Dendritic cell treated with granulocyte-macrophage colony-stimulating factor and Interleukin-4, amounts not matched to agents 40 ng/mL and 50 ng/mL, for 4 days (primary cell): ENCODE data around the gene ZNF652.

Source experiments
- H3K27ac Mint-ChIP-seq: one replicate; pipeline ENCODE4 v1.8.0; 2022; ENCODE audit warnings: mild to moderate bottlenecking, mixed read lengths
- H3K27me3 Mint-ChIP-seq: one replicate; pipeline ENCODE4 v1.8.0; 2022; ENCODE audit warnings: mild to moderate bottlenecking, mixed read lengths
- H3K36me3 Mint-ChIP-seq: one replicate; pipeline ENCODE4 v1.8.0; 2022; ENCODE audit warnings: low read depth, mixed read lengths
- H3K4me1 Mint-ChIP-seq: one replicate; pipeline ENCODE4 v1.8.0; 2022; ENCODE audit warnings: low read depth, mixed read lengths
- H3K4me3 Mint-ChIP-seq: one replicate; pipeline ENCODE4 v1.8.0; 2022; ENCODE audit warnings: mild to moderate bottlenecking, moderate library complexity, mixed read lengths
- H3K9me3 Mint-ChIP-seq: one replicate; pipeline ENCODE4 v1.8.0; 2022; ENCODE audit warnings: mixed read lengths
- intact Hi-C: fragments of 100-400 bp; cut with micrococcal nuclease; formaldehyde crosslinking; loops from one replicate; pipeline ENCODE4 v1.15.0; 2022

Gene ZNF652

GRCh38 chr17:49337884-49338283 is 24.2 kb downstream of the ZNF652 start:
- H3K4me1 Mint-ChIP-seq: peaks cover 49% of the 10 kb centered on the region
- no peak overlapping the region for H3K27ac Mint-ChIP-seq
- H3K9me3 Mint-ChIP-seq: no peaks in the 10 kb centered on the region
- no peaks in the 10 kb centered on the region for H3K36me3 Mint-ChIP-seq
- H3K27me3 Mint-ChIP-seq: no peaks in the 10 kb centered on the region
- intact Hi-C loops: no loop called here
- no peak overlapping the region for H3K4me3 Mint-ChIP-seq

GRCh38 chr17:49334744-49335512 is 27.1 kb downstream of the ZNF652 start:
- H3K27ac Mint-ChIP-seq: no peak overlapping the region

GRCh38 chr17:49333804-49334203 is 28.2 kb downstream of the ZNF652 start:
- Mint-ChIP-seq H3K4me1 (peaks cover 25% of the 10 kb centered on the region), H3K27me3 (no peaks in the 10 kb centered on the region), H3K9me3 (no peaks in the 10 kb centered on the region), H3K4me3 (no peak overlapping the region), H3K36me3 (no peaks in the 10 kb centered on the region), H3K27ac (no peak overlapping the region)
- intact Hi-C loops: no loop called here

More at GRCh38 chr17:49334744-49335512, 27.1 kb downstream of the ZNF652 start:
- Mint-ChIP-seq H3K4me3 (no peak overlapping the region), H3K9me3 (no peaks in the 10 kb centered on the region), H3K4me1 (peaks cover 27% of the 10 kb centered on the region), H3K36me3 (no peaks in the 10 kb centered on the region), H3K27me3 (no peaks in the 10 kb centered on the region)
- intact Hi-C loops: no loop called here

GRCh38 chr17:49327835-49328784 is 33.9 kb downstream of the ZNF652 start:
- intact Hi-C loops: no loop called here
- Mint-ChIP-seq H3K36me3 (no peaks in the 10 kb centered on the region), H3K27me3 (no peaks in the 10 kb centered on the region), H3K4me1 (peaks cover 15% of the 10 kb centered on the region), H3K4me3 (no peak overlapping the region), H3K9me3 (no peaks in the 10 kb centered on the region), H3K27ac (peak overlapping the region; percentile 63)

- H3K9me3 Mint-ChIP-seq: no peaks in the 10 kb centered on the region
- intact Hi-C loops: no loop called here
- H3K4me3 Mint-ChIP-seq: no peak overlapping the region
- no peaks in the 10 kb centered on the region for H3K27me3 Mint-ChIP-seq
- peaks cover 4% of the 10 kb centered on the region for H3K36me3 Mint-ChIP-seq
- peaks cover 21% of the 10 kb centered on the region for H3K4me1 Mint-ChIP-seq
- H3K27ac Mint-ChIP-seq: no peak overlapping the region
Observed at GRCh38 chr17:49325980-49326379, 36.1 kb downstream of the ZNF652 start.

- Mint-ChIP-seq H3K27me3 (no peaks in the 10 kb centered on the region), H3K4me1 (peaks cover 39% of the 10 kb centered on the region), H3K36me3 (peaks cover 22% of the 10 kb centered on the region), H3K9me3 (no peaks in the 10 kb centered on the region), H3K4me3 (no peak overlapping the region), H3K27ac (no peak overlapping the region)
- intact Hi-C loops: no loop called here
Observed at GRCh38 chr17:49318435-49318965, 43.5 kb downstream of the ZNF652 start.

GRCh38 chr17:49316889-49317675 is 45.0 kb downstream of the ZNF652 start:
- Mint-ChIP-seq H3K27me3 (no peaks in the 10 kb centered on the region), H3K4me3 (peak overlapping the region; percentile 51), H3K27ac (peak overlapping the region; percentile 75), H3K9me3 (no peaks in the 10 kb centered on the region), H3K36me3 (peaks cover 28% of the 10 kb centered on the region), H3K4me1 (peaks cover 32% of the 10 kb centered on the region)
- intact Hi-C loops: no loop called here

GRCh38 chr17:49316258-49316570 is 45.8 kb downstream of the ZNF652 start:
- H3K27me3 Mint-ChIP-seq: no peaks in the 10 kb centered on the region
- H3K27ac Mint-ChIP-seq: no peak overlapping the region
- H3K4me1 Mint-ChIP-seq: peaks cover 31% of the 10 kb centered on the region
- no peaks in the 10 kb centered on the region for H3K9me3 Mint-ChIP-seq
- peaks cover 35% of the 10 kb centered on the region for H3K36me3 Mint-ChIP-seq
- intact Hi-C loops: no loop called here
- no peak overlapping the region for H3K4me3 Mint-ChIP-seq

- peaks cover 35% of the 10 kb centered on the region for H3K36me3 Mint-ChIP-seq
- H3K9me3 Mint-ChIP-seq: no peaks in the 10 kb centered on the region
- H3K27me3 Mint-ChIP-seq: no peaks in the 10 kb centered on the region
- peaks cover 26% of the 10 kb centered on the region for H3K4me1 Mint-ChIP-seq
- H3K27ac Mint-ChIP-seq: no peak overlapping the region
- no peak overlapping the region for H3K4me3 Mint-ChIP-seq
- intact Hi-C loops: loop anchor here (1.0 to 2.0 kb wide), 3 partner anchors 53 to 241 kb away; no protein-coding TSS in a partner anchor
Observed at GRCh38 chr17:49315551-49316257, 46.3 kb downstream of the ZNF652 start.

GRCh38 chr17:49312722-49313121 is 49.3 kb downstream of the ZNF652 start:
- H3K4me1 Mint-ChIP-seq: peaks cover 20% of the 10 kb centered on the region
- H3K27me3 Mint-ChIP-seq: no peaks in the 10 kb centered on the region
- no peaks in the 10 kb centered on the region for H3K9me3 Mint-ChIP-seq
- H3K4me3 Mint-ChIP-seq: no peak overlapping the region
- intact Hi-C loops: no loop called here
- peaks cover 59% of the 10 kb centered on the region for H3K36me3 Mint-ChIP-seq
- no peak overlapping the region for H3K27ac Mint-ChIP-seq

GRCh38 chr17:49299996-49300395 is 62.1 kb downstream of the ZNF652 start:
- no peaks in the 10 kb centered on the region for H3K27me3 Mint-ChIP-seq
- H3K9me3 Mint-ChIP-seq: no peaks in the 10 kb centered on the region
- peaks cover 65% of the 10 kb centered on the region for H3K36me3 Mint-ChIP-seq
- H3K4me1 Mint-ChIP-seq: peaks cover 6% of the 10 kb centered on the region
- no peak overlapping the region for H3K4me3 Mint-ChIP-seq
- intact Hi-C loops: no loop called here
- H3K27ac Mint-ChIP-seq: no peak overlapping the region

- Mint-ChIP-seq H3K9me3 (no peaks in the 10 kb centered on the region), H3K27ac (no peak overlapping the region), H3K4me3 (no peak overlapping the region), H3K27me3 (no peaks in the 10 kb centered on the region), H3K36me3 (peaks cover 50% of the 10 kb centered on the region), H3K4me1 (peaks cover 6% of the 10 kb centered on the region)
- intact Hi-C loops: no loop called here
Observed at GRCh38 chr17:49298371-49298976, 63.6 kb downstream of the ZNF652 start.

GRCh38 chr17:49297141-49297540 is 64.9 kb downstream of the ZNF652 start:
- intact Hi-C loops: no loop called here
- H3K4me1 Mint-ChIP-seq: peaks cover 6% of the 10 kb centered on the region

More at GRCh38 chr17:49297141-49297540, 64.9 kb downstream of the ZNF652 start:
- Mint-ChIP-seq H3K27ac (no peak overlapping the region), H3K27me3 (no peaks in the 10 kb centered on the region), H3K36me3 (peaks cover 50% of the 10 kb centered on the region), H3K4me3 (no peak overlapping the region), H3K9me3 (no peaks in the 10 kb centered on the region)
